Measurements from ENCODE around the gene FFAR3. TPM values are rescaled to one million over a fixed set of nuclear protein-coding genes. Genes with fewer than 3 reads are reported as not detected.
A peak's percentile ranks its signal among the peaks of the same experiment; 100 is the strongest.

FFAR3 gene
- total RNA-seq, 1 experiment from 2014 or later: not detected

GRCh38 chr19:35327642-35328041, 30.6 kb upstream of the FFAR3 start:
- in situ Hi-C loops (cut with HindIII; ENCODE audit: low pct_unique_long_range_greater_than_20kb, low sequenced_read_pairs): no loop called here
- DNase-seq (ENCODE audit: low read depth): no peak

GRCh38 chr19:35328851-35329285, 29.4 kb upstream of the FFAR3 start, which contains the start of gene CD22:
TSS of gene CD22 (plus strand) at chr19:35329187. CDS start at chr19:35332041, 2,854 bp downstream.
- in situ Hi-C loops (cut with HindIII; ENCODE audit: low pct_unique_long_range_greater_than_20kb, low sequenced_read_pairs): no loop called here
- no peak for DNase-seq (ENCODE audit: low read depth)

DNA sequence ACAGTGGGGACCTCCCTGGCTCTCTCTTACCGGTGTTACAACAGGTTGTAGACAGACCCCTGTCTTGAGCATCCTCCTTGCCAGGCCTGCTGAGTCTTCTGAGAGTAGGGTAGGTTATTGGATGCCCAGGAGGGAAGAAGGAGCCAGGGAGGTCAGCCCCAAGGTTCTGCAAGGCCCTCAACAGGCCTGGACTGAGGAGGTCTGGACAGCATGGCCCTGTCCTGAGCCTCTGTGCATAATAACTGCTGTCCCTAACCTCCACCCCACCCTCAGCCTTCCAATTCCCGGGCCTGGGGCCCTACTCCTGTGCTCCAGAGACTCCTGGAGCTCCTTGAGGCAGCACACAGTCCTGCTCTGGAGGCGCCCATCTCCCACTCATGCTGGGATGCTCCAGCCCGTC, 28.9 kb upstream of the FFAR3 start:
- in situ Hi-C loops (cut with HindIII; ENCODE audit: low pct_unique_long_range_greater_than_20kb, low sequenced_read_pairs): no loop called here
- DNase-seq (ENCODE audit: low read depth): no peak

DNA sequence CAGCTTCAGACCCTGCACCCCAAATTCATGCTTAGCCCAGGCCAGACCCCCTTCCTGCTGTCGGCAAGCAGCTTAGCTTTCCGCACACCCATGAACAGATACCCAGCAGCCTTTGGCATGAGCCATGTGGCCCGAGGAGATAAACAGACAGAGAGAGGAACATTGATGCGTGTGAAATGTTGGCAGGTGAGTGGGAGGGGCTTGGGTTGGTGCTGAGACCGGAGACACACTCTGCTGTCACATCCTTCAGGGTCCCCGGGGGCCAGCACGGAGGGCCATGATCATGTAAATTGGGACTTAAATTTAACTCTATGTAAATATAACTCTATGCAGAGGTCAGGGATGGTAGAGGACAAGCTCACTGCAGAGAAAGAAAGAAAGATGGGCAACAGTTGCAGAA, 27.8 kb upstream of the FFAR3 start:
- in situ Hi-C loops (cut with HindIII; ENCODE audit: low pct_unique_long_range_greater_than_20kb, low sequenced_read_pairs): no loop called here

GRCh38 chr19:35331551-35332214, 26.6 kb upstream of the FFAR3 start:
- no peak for DNase-seq (ENCODE audit: low read depth)
- in situ Hi-C loops (cut with HindIII; ENCODE audit: low pct_unique_long_range_greater_than_20kb, low sequenced_read_pairs): no loop called here

More for the DNA sequence above, 27.8 kb upstream of the FFAR3 start:
- DNase-seq (ENCODE audit: low read depth): no peak

GRCh38 chr19:35332817-35333216, 25.4 kb upstream of the FFAR3 start:
- in situ Hi-C loops (cut with HindIII; ENCODE audit: low pct_unique_long_range_greater_than_20kb, low sequenced_read_pairs): no loop called here
- no peak for DNase-seq (ENCODE audit: low read depth)

- DNase-seq (ENCODE audit: low read depth): peak; percentile 49
- in situ Hi-C loops (cut with HindIII; ENCODE audit: low pct_unique_long_range_greater_than_20kb, low sequenced_read_pairs): no loop called here
Measured at GRCh38 chr19:35334144-35334753, 24.0 kb upstream of the FFAR3 start.

GRCh38 chr19:35336166-35336955, 21.9 kb upstream of the FFAR3 start:
- in situ Hi-C loops (cut with HindIII; ENCODE audit: low pct_unique_long_range_greater_than_20kb, low sequenced_read_pairs): no loop called here
- DNase-seq (ENCODE audit: low read depth): no peak

DNA sequence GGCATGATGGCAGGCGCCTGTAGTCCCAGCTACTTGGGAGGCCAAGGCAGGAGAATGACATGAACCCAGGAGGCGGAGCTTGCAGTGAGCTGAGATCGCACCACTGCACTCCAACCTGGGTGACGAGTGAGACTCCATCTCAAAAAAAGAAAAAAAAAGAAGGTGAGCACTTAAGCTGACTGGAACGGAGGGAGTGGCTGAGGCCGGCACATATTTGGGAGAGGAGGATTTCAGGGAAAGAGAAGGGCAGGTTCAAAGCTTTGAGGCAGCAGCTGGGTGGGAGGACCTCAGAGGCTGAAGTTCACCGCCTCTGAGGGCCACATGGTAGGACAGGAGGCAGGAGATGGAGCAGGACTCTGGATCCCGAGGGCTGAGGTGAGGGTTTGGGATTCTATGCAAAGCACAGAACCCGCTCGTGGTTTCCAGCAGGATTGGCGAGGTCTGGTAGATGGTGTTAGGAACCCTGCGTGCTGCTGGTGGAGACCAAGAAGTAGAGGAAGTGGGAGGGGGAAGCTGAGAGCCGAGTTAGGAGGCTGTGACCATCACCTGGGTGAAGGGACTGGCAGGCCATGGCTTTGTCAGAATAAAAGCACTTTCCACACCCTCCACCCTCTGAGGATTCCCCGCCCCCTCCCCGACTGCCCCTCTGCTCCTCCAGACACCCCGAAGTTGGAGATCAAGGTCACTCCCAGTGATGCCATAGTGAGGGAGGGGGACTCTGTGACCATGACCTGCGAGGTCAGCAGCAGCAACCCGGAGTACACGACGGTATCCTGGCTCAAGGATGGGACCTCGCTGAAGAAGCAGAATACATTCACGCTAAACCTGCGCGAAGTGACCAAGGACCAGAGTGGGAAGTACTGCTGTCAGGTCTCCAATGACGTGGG, 20.9 kb upstream of the FFAR3 start:
- DNase-seq (ENCODE audit: low read depth): no peak
- in situ Hi-C loops (cut with HindIII; ENCODE audit: low pct_unique_long_range_greater_than_20kb, low sequenced_read_pairs): no loop called here

DNA sequence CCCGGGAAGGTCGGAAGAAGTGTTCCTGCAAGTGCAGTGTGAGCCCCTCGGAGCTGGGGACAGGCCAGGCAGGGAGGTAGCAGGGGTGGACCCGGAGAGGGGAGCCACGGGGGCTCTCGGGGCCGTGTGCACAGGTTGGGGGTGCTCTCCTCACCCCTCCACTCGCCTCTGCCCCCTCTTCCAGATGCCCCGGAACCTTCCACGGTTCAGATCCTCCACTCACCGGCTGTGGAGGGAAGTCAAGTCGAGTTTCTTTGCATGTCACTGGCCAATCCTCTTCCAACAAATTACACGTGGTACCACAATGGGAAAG, 20.3 kb upstream of the FFAR3 start:
- in situ Hi-C loops (cut with HindIII; ENCODE audit: low pct_unique_long_range_greater_than_20kb, low sequenced_read_pairs): no loop called here
- no peak for DNase-seq (ENCODE audit: low read depth)

GRCh38 chr19:35340431-35340830, 17.8 kb upstream of the FFAR3 start:
- no peak for DNase-seq (ENCODE audit: low read depth)
- in situ Hi-C loops (cut with HindIII; ENCODE audit: low pct_unique_long_range_greater_than_20kb, low sequenced_read_pairs): no loop called here

DNA sequence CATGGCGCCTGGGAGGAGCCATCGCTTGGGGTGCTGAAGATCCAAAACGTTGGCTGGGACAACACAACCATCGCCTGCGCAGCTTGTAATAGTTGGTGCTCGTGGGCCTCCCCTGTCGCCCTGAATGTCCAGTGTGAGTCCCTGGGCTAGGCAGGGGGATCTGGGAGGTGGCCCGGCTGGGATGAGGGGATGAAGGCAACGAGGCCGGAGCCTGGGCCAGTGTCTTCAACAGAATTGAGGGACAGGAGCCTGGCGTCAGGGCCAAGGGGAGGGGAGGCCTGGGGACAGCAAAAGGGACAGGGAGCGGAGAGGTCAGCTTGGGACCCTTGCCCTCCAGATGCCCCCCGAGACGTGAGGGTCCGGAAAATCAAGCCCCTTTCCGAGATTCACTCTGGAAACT, 17.3 kb upstream of the FFAR3 start:
- no peak for DNase-seq (ENCODE audit: low read depth)
- in situ Hi-C loops (cut with HindIII; ENCODE audit: low pct_unique_long_range_greater_than_20kb, low sequenced_read_pairs): no loop called here

DNA sequence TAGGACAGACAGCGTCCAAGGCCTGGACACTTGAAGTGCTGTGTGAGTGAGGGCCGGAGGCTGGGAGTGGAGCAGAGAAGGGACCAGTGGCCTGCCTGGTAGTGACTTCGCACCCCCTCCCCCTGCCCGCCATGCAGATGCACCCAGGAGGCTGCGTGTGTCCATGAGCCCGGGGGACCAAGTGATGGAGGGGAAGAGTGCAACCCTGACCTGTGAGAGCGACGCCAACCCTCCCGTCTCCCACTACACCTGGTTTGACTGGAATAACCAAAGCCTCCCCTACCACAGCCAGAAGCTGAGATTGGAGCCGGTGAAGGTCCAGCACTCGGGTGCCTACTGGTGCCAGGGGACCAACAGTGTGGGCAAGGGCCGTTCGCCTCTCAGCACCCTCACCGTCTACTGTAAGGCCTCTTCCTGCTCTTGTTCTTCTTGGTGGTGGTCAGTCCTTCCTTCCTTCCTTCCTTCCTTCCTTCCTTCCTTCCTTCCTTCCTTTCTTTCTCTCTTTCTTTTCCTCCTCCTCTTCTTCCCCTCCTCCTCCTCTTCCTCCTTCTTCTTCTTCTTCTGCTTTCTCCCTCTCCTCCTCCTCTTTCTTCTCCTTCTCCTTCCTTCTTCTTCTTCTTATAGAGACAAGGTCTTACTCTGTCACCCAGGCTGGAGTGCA, 16.6 kb upstream of the FFAR3 start:
- DNase-seq (ENCODE audit: low read depth): no peak
- in situ Hi-C loops (cut with HindIII; ENCODE audit: low pct_unique_long_range_greater_than_20kb, low sequenced_read_pairs): no loop called here

DNA sequence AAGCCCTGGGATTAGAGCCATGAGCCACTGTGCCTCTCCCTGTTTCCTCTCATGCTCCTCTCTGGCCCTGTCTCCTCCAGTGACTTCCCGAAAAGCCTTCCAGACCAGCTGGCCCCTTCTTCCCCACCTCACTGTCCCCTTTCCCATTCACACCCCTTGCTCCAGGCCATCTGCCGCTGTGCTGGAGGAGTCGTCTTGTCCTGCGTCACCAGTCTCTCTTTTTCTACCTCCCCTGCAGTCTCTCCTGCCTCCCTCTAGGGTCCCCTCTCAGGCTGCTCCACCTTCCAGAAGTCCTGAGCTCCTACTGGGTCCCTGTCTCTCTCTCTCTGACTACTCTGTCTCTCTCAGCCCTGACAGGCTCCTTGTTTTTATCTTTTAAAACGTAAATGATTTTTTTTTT, 15.8 kb upstream of the FFAR3 start:
- no peak for DNase-seq (ENCODE audit: low read depth)
- in situ Hi-C loops (cut with HindIII; ENCODE audit: low pct_unique_long_range_greater_than_20kb, low sequenced_read_pairs): no loop called here

DNA sequence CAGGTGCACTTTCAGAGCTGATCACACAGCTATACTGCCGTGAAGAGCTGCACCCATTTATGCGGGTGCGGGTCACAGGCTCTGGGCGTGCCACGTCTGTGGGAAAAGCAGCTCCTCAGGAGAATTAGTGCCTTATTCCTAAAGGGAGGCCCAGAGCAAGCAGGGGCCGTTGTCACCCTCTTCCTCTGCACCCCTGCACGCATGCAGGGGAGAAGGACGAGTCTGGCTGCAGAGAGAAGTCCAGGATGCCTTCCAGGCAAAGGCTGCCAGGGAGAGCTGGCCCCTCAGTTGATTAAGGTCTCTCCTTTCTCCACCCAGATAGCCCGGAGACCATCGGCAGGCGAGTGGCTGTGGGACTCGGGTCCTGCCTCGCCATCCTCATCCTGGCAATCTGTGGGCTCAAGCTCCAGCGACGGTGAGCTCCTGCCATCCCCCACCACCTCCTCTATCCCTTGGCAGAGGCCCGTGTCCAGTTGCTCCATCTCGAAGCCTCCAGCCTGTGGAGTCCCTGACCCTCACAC, 13.7 kb upstream of the FFAR3 start:
- no peak for DNase-seq (ENCODE audit: low read depth)
- in situ Hi-C loops (cut with HindIII; ENCODE audit: low pct_unique_long_range_greater_than_20kb, low sequenced_read_pairs): no loop called here

- DNase-seq (ENCODE audit: low read depth): no peak
- in situ Hi-C loops (cut with HindIII; ENCODE audit: low pct_unique_long_range_greater_than_20kb, low sequenced_read_pairs): no loop called here
Measured at GRCh38 chr19:35345671-35346111, 12.6 kb upstream of the FFAR3 start.

- DNase-seq (ENCODE audit: low read depth): no peak
- in situ Hi-C loops (cut with HindIII; ENCODE audit: low pct_unique_long_range_greater_than_20kb, low sequenced_read_pairs): no loop called here
Measured at GRCh38 chr19:35346193-35347052, 11.8 kb upstream of the FFAR3 start.
